ENCODE results near the gene MYO7A. TPM values are rescaled to one million over a fixed set of nuclear protein-coding genes. Genes with fewer than 3 reads are reported as not detected.

The MYO7A gene
- total RNA-seq, 1 donor from 2014 or later: 3.2 TPM

DNA sequence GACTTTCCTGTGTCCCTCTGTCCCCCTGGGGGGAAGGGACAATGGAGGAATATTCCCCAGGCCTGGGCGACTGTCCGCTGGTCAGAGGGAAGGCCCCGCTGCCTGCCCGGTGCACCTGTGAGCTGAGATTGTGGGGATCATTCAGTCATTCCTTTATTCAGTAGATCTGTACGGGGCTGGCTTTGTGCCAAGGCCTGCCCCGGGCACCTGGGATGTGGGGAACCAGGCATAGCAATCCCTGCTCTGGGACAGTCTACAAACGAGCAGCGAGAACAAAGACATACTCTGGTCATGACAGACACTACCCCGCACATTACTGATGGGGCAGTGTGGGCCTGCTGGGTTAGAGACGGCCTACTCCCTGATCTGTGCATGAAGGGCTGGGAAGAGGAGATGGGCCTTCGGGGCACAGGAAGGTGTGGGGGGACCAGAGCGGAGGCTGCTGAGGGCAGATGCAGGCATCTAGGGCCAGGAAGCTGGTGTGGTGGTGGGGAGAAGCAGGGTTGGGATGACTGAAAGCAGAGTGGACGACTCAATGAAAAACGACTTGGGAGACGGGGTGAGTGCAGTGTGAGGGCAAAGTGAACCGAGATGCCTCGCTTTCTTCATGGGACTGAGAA is 1.8 kb upstream of the MYO7A start:
- no peak for DNase-seq
- H3K9me3 ChIP-seq (replicated peaks): no peaks in the 10 kb centered on the region
- no peak overlapping the region for H3K4me3 ChIP-seq
- no peaks in the 10 kb centered on the region for H3K36me3 ChIP-seq
- TF ChIP-seq, protein P1, sequence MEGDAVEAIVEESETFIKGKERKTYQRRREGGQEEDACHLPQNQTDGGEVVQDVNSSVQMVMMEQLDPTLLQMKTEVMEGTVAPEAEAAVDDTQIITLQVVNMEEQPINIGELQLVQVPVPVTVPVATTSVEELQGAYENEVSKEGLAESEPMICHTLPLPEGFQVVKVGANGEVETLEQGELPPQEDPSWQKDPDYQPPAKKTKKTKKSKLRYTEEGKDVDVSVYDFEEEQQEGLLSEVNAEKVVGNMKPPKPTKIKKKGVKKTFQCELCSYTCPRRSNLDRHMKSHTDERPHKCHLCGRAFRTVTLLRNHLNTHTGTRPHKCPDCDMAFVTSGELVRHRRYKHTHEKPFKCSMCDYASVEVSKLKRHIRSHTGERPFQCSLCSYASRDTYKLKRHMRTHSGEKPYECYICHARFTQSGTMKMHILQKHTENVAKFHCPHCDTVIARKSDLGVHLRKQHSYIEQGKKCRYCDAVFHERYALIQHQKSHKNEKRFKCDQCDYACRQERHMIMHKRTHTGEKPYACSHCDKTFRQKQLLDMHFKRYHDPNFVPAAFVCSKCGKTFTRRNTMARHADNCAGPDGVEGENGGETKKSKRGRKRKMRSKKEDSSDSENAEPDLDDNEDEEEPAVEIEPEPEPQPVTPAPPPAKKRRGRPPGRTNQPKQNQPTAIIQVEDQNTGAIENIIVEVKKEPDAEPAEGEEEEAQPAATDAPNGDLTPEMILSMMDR (IDR thresholded peaks at IDR 0.05; ENCODE audit: borderline replicate concordance): no peak
- H3K4me1 ChIP-seq: peaks cover 37% of the 10 kb centered on the region
- peaks cover 13% of the 10 kb centered on the region for H3K27me3 ChIP-seq (ENCODE audit: low read depth)
- no peak overlapping the region for H3K27ac ChIP-seq (replicated peaks)
- intact Hi-C loops (cut with micrococcal nuclease): loop anchor here (5.0 kb wide), 1 partner anchor 61 kb away; no protein-coding TSS in a partner anchor

DNA sequence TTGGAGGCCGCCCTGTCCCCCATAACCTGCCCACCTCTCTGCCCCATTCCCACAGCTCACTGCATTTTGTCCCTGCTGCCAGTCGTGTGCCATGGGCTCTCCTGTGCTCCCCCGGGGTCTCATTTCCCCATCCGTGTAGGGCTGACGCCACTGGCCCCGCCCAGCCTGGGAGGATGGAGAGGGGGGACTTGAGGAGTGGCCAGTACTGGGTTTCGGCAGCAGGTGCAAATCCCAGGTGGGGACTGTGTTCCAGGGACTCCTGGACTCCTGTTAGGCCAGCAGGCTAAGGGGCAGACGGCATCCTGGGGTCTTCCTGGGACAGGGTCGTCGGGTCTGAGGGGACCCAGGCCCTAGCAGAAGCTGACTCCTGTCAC is 1.2 kb upstream of the MYO7A start:
- H3K9me3 ChIP-seq (replicated peaks): no peaks in the 10 kb centered on the region
- intact Hi-C loops (cut with micrococcal nuclease): loop anchor here (5.0 kb wide), 1 partner anchor 60 kb away; no protein-coding TSS in a partner anchor
- peaks cover 13% of the 10 kb centered on the region for H3K27me3 ChIP-seq (ENCODE audit: low read depth)
- peak overlapping the region; percentile 64 for H3K4me3 ChIP-seq
- H3K36me3 ChIP-seq: no peaks in the 10 kb centered on the region
- no peak overlapping the region for H3K27ac ChIP-seq (replicated peaks)
- DNase-seq: no peak
- TF ChIP-seq, protein P1 (IDR thresholded peaks at IDR 0.05; ENCODE audit: borderline replicate concordance): no peak
- peaks cover 43% of the 10 kb centered on the region for H3K4me1 ChIP-seq

DNA sequence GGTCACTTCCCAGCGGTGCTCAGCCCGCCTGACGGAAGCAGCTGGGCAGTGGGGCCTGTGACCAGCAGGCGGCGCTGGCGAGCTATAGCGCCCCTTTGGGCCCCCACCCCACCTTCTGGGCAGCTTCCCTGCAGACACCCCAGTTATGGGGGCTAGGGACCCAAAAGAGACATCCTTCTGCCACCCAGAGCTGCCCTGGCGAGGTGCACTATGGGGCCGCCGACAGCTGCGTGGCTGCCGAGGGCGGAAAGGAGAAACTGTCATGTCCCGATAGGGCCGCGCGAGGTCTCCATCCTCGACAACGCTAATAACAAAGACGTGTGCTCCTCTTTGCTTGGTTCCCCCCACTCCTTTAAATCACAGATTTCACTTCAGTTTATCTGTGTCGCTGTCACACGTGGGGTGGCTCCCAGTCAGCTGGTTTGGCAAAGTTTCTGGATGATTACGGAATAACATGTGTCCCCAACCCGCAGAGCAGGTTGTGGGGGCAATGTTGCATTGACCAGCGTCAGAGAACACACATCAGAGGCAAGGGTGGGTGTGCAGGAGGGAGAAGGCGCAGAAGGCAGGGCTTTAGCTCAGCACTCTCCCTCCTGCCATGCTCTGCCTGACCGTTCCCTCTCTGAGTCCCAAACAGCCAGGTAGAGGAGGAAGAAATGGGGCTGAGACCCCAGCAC is 673 bp upstream of the MYO7A start:
- Histone ChIP-seq H3K4me1 (peaks cover 47% of the 10 kb centered on the region), H3K36me3 (no peaks in the 10 kb centered on the region), H3K9me3 (replicated peaks) (no peaks in the 10 kb centered on the region), H3K27ac (replicated peaks) (peak overlapping the region; percentile 57), H3K4me3 (peak overlapping the region; percentile 64), H3K27me3 (ENCODE audit: low read depth) (peaks cover 13% of the 10 kb centered on the region)
- intact Hi-C loops (cut with micrococcal nuclease): loop anchor here (5.0 kb wide), 1 partner anchor 60 kb away; no protein-coding TSS in a partner anchor
- DNase-seq: peak; percentile 51
- TF ChIP-seq, protein P1 (IDR thresholded peaks at IDR 0.05; ENCODE audit: borderline replicate concordance): peak; percentile 97

DNA sequence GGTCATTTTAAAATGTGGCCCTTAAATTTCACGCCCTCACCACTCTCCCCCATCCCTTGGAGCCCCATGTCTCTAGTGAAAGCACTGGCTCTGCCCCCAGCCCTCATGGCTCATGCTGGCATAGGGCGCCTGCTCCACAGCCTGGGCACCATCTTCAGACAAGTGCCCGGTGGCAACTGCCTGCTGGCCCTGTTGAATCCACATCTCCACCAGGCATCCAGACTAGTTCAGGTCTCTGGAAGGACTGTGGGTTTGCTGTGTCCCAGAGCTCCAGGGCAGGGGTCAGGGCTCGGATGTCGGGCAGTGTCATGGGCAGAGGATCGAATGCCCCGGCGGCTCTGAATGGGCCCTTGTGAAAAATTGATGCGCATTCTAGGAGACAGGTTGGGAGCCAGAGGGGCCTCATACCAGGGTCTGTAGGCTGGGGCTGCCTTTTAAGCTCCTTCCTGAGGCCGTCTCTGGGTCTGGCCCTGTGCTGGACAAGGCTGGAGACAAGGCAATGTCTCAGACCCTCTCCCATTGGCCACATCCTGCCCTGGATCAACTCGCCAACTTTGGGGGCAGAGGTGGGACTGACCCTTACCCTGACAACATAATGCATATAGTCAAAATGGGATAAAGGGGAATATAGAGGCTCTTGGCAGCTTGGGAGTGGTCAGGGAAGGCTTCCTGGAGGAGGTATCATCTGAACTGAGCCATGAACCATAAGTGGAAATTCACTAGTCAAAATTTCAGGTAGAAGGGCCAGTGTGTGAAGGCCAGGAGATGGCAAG is 1.2 kb downstream of the MYO7A start:
- no peak for DNase-seq
- Histone ChIP-seq H3K4me1 (peaks cover 47% of the 10 kb centered on the region), H3K27ac (replicated peaks) (peak overlapping the region; percentile 57), H3K4me3 (no peak overlapping the region), H3K9me3 (replicated peaks) (no peaks in the 10 kb centered on the region), H3K36me3 (no peaks in the 10 kb centered on the region), H3K27me3 (ENCODE audit: low read depth) (peaks cover 13% of the 10 kb centered on the region)
- TF ChIP-seq, protein P1 (IDR thresholded peaks at IDR 0.05; ENCODE audit: borderline replicate concordance): no peak
- intact Hi-C loops (cut with micrococcal nuclease): loop anchor here (5.0 kb wide), 1 partner anchor 58 kb away; no protein-coding TSS in a partner anchor

Data from left ventricle myocardium inferior (tissue), 1 donor.